ENCODE results near the gene EFCAB6.

The EFCAB6 gene

GRCh38 chr22:43567691-43568324 lies 244.3 kb downstream of the EFCAB6 start:
- DNase-seq: no peak

GRCh38 chr22:43566561-43567332 lies 245.4 kb downstream of the EFCAB6 start:
- peak; percentile 5 for DNase-seq

- DNase-seq: no peak
These were observed 246.1 kb downstream of the EFCAB6 start for GRCh38 chr22:43566021-43566420.

GRCh38 chr22:43564859-43565258 lies 247.2 kb downstream of the EFCAB6 start:
- no peak for DNase-seq

- DNase-seq: no peak
These were observed 248.5 kb downstream of the EFCAB6 start for GRCh38 chr22:43563571-43563970.

- DNase-seq: no peak
These were observed 249.3 kb downstream of the EFCAB6 start for GRCh38 chr22:43562843-43563242.

- no peak for DNase-seq
These were observed 250.5 kb downstream of the EFCAB6 start for GRCh38 chr22:43561415-43562178.

GRCh38 chr22:43560651-43561050 lies 251.5 kb downstream of the EFCAB6 start:
- DNase-seq: no peak

- no peak for DNase-seq
These were observed 256.3 kb downstream of the EFCAB6 start for GRCh38 chr22:43555561-43556515.

- DNase-seq: no peak
These were observed 257.3 kb downstream of the EFCAB6 start for GRCh38 chr22:43554694-43555365.

- DNase-seq: no peak
These were observed 257.9 kb downstream of the EFCAB6 start for GRCh38 chr22:43554259-43554636.

GRCh38 chr22:43553451-43554258 lies 258.4 kb downstream of the EFCAB6 start:
- no peak for DNase-seq

GRCh38 chr22:43550672-43551071 lies 261.4 kb downstream of the EFCAB6 start:
- no peak for DNase-seq

- no peak for DNase-seq
These were observed 262.0 kb downstream of the EFCAB6 start for GRCh38 chr22:43550024-43550620.

- DNase-seq: no peak
These were observed 265.9 kb downstream of the EFCAB6 start for GRCh38 chr22:43546186-43546585.

GRCh38 chr22:43544289-43544673 lies 267.8 kb downstream of the EFCAB6 start:
- DNase-seq: no peak

GRCh38 chr22:43543522-43544288 lies 268.4 kb downstream of the EFCAB6 start:
- no peak for DNase-seq

GRCh38 chr22:43542681-43543521 lies 269.2 kb downstream of the EFCAB6 start:
- no peak for DNase-seq

Measured in DMS53 (cell line).